Measurements from ENCODE around the gene MORN3.
"Not testable (repeated sequence)": the region's sequence is repeated elsewhere in the genome, so short reads cannot be mapped to it uniquely, and the experiment has no call there.

The MORN3 gene

DNA sequence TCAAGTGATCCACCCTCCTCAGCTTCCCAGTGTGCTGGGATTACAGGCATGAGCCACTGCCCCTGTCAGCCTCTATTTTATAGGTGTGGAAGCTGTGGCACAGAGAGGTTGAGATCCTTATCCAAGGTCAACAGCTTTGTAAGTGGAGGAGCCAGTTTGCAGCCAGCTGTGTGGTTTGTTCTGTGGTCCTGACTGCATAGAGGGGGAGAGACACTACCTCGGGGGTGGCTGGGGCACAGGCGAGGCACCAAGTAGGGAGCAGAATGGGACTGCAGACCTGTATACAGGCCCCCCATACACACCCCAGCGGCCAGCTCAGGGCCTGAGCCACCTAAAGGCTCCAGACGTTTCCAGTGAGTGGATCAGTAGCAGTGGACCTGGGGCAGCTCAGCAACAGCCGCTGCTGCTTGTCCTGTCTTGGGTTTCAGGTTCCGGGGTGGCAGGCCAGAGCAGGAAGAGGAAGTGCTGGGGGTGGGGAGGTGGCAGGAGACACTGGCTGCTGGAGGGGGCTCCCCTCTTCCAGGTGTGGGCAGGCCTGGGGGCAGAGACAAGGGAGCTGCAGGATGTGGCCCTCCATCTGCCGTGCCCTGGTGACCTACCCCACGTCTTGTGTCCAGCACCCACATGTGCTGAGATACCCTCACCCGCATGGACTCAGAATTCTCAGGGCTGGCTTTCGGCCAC is 32.1 kb downstream of the MORN3 start:
- no peak for DNase-seq

DNA sequence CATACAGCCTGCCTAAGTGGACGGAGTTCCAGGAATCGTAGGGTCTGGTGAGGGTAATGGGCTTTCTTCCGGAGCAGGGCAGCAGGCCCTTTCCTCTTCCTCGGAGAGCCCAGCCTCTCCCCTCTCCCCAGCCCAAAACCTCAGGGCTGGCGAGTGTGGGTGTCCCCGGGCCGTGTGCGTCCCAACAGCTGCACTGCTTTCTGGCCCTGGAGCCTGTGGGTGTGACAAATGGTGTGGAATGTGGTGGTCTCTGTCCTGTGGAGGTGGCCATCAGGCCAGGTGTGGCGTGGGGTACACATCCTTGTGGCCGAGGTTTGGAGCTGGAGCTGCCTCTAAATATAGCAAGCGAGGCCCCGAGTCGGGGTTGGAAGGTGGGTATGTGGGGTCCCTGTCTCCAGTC is 34.6 kb downstream of the MORN3 start:
- no peak for DNase-seq

DNA sequence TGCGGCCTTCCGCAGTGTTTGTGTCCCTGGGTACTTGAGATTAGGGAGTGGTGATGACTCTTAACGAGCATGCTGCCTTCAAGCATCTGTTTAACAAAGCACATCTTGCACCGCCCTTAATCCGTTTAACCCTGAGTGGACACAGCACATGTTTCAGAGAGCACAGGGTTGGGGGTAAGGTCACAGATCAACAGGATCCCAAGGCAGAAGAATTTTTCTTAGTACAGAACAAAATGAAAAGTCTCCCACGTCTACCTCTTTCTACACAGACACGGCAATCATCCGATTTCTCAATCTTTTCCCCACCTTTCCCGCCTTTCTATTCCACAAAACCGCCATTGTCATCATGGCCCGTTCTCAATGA is 35.6 kb downstream of the MORN3 start:
- DNase-seq = not testable (repeated sequence)

DNA sequence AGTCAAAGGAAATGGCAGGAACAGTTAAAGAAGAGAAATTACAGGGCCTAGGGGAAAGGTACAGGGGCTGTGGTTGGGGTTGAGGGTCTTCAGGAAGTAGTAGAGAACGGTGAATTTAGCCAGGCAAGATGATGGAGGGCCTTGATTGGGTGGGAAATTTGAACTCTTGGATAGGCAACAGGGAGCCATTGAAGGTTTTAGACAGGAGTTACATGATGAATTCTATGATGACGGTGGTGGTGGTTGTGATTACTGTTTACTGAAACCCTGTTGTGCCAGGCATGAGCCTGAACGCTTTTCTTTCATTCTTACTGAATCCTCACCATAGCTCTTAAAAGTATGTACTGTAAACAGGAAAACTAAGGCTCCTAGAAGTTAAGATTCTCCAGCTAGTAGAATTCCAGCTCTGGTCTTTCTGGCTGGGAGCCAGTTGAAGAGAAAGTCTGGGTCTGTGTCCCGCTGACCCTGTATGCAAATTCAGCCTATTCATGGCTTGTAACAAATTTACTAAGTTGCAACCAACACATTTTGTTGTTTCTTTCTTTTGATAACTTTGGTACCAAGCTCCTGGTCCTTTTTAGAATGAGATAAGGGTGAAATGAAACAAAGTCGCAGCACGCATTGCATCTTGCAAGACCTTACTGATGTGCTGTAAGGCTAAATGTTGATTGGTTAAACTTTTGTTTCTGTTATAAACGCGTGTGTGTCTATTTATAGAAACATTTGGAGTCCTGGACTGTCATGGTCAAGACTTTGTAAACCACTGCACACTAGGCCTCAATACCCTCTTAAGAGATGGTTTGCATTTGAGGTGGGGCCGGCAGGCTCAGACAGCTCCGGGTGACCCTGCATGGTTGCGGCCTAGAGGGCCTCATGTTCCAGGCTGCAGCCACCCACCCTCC is 37.1 kb downstream of the MORN3 start:
- no peak for DNase-seq

DNA sequence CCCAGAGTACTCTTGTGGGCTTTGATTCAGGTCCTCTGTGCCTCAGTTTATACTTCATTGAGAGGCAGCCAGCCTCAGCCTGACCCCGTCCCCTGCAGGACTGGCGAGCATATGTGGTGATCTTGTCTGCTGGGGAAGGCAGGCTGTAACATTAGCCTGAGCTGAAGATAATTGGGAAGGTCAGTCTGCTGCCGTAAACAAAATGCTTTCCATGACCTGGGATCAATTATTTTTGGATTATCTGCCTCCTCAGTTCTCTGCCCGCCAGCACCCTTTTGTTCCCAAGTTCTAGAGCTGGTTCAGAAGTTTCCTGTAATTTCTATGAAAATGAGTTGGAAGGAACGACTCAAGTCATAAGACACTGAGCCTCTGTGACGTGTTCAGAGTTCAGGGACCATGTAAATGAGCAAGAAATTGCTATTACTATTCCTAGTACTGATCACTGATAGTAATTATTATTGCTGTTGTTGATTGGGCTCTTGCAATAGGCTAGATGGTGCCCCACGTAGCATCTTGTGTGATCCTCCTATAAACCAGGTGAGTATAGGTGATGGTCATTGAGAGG is 38.6 kb downstream of the MORN3 start:
- no peak for DNase-seq

DNA sequence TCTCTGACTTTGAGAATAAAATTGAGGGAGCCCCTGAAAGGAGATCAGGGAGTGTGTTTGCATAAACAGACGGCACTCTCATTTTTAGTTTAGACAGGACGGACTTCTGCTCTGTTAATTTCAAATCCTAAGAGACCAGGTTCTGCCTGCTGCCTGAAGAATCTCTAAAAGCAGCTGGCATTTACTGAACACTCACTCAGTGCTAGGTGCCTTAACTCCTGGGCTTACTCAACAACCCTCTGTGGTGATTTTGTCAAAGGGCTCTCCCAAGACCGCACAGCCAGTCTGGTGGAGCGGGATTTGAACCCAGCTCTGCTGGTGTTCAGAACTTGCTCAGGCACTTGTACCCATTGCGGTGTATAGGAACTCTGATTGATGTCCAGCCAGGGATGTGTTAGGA is 40.9 kb downstream of the MORN3 start:
- DNase-seq = no peak

DNA sequence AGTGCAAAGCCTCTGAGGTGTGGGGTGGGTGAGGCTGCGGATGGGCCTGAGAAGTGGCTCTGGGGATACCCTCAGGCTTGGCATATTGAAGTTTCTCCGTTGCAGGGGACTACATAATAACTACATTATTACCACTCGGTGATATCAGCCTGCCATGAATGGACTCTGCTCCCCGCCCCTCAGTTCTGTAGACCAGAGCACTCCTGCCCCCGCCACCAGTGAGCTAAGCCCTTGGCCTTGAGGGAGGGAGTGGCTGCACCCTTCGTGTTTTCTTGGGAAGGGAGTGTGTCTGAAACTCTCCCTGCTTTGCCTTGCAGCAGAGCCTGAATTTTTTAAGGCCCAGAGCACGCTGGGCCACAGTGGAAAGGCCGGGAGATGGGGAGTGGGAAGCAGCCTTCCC is 41.4 kb downstream of the MORN3 start:
- DNase-seq = no peak

DNA sequence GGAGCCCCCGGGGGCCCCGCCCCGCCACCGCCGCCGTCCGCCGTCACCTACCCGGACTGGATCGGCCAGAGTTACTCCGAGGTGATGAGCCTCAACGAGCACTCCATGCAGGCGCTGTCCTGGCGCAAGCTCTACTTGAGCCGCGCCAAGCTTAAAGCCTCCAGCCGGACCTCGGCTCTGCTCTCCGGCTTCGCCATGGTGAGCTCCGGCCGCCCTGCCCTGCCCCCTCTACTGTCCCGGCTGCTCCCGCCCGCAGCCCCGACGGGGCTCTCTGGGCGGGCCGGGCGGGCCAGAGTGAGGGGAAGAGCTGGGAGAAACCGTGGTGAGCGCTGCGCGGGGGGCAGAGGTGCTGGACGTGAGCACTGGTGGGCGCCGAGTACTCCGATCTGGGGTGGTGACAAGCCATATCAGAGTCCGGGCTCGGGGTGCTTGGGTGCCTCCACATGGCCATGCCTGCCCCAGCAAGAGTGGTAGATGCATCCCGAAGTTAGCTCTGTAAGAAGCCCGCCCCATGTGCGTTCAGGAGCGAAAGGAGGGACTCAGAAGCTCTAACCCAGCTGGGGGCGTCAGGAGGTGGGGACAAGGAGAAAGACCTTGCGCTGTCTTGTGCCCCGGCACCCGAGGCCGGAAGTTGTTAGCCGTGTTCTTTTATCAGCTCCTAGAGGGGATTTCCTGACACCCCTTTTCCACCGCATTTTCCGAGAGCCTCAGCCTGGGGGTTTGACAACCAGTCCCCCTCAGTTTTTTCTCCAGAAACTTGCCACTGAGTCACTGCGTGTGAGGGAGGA is 42.4 kb downstream of the MORN3 start:
- DNase-seq = no peak

DNA sequence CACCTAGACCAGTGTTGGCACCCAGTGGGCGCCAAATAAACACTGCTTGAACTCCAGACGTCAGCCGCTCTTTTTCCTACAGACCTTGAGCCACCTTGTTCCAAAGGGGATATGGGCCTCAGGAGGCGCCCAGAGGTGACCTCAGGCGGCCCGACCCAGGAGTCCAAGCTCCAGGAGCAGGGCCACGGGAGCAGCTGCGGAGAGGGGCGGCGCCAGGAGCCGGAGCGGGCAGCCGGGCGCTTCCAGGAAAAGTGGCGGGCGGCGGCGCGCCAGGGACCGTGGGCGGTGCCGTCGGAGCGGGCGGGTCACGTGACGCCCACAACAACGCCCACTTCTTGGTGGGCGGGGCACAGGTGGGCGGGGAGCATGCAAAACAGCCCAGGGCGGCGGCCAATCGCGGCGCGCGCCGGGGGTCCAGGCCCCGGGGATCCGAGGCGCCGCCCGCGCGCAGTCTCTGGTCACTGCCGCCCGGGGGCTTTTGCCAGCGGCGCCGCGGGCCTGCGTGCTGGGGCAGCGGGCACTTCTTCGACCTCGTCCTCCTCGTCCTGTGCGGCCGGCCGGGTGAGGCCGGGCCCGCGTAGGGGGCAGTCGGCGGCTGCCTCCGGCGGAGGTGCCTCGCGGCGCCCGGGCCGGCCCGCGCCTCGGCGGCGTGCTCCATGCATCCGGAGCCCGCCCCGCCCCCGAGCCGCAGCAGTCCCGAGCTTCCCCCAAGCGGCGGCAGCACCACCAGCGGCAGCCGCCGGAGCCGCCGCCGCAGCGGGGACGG is 43.2 kb downstream of the MORN3 start, which contains the start of gene ORAI1:
ORAI1 (plus strand) TSS at position 444 of the 766 bp plus-strand sequence.
- DNase-seq = peak; percentile 10 to 22

DNA sequence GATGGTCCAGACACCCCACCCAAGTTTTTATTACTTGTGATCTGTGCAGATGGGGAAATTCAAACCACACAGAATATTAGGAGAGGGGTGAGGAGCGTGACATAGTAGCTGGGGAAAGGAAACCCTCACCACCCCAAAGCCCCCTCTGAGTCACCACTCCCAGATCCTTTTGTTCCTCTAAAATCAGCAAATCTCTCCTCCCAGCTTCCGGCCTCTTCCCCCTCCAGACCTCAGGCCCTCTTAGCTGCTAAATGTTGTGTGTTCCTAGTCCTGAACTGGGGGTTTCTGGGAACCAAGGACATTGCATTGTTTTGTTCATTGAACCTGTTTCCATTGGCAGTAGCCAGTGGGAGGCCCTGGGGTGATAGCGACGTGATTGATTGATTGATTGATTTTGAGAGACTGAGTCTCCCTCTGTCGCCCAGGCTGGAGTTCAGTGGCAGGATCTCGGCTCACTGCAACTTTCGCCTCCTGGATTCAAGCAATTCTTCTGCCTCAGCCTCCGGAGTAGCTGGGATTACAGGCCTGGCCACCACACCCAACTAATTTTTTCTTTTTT is 49.0 kb downstream of the MORN3 start:
- DNase-seq = no peak

DNA sequence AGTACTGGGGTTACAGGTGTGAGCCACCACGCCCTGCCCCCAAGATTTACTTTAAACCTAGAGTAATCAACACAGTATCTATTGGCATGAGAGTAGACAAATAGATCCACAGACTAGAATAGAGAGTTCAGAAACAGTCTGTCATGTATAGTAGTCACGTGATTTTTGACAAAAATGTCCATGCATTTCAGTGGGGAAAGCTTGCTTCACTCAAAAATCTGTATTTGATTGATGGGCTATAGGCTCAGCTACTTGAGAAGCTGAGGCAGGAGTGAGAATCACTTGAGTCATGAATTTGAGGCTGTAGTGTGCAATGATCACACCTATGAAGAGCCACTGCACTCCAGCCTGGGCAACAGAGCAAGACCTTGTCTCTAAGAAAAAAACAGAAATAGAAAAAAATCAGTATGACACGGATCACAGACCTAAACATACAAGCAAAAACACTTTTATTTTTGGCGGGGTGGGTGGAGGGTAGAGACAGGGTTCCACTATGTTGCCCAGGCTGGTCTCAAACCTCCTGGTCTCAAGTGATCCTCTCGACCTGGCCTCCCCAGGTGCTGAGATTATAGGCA is 50.7 kb downstream of the MORN3 start:
- no peak for DNase-seq

DNA sequence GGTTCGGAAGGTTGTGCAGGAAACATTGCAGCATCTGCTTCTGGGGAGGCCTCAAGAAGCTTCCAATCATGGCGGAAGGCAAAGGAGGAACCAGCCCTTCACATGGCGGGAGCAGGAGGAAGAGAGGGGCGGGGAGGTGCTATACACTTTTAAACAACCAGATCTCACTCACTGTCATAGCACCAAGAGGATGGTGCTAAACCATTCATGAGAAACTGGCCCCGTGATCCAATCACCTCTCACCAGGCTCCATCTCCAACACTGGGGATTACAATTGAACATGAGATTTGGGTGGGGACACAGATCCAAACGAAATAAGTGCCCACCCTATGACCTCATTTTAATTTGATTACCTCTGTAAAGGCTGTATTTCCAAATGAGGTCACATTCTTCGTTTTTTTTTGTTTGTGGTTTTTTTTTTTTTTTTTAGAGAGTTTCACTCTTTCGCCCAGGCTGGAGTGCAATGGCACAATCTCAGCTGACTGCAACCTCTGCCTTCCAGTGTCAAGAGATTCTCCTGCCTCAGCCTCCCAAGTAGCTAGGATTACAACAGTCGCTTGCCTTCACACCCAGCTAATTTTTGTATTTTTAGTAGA is 54.5 kb downstream of the MORN3 start:
- no peak for DNase-seq

DNA sequence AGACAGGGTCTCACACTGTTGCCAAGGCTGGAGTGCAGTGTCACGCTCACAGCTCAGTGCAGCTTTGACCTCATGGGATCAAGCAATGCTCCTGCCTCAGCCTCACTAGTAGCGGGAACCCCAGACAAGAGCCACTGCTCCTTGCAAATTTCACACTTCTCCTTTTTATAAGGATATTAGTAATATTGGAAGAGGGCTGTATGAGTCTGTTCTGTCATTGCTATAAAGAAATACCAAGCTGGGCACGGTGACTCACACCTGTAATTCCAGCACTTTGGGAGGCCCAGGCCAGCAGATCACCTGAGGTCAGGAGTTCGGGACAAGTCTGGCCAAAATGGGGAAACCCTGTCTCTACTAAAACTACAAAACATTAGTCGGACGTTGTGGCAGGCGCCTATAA is 56.0 kb downstream of the MORN3 start:
- no peak for DNase-seq

DNA sequence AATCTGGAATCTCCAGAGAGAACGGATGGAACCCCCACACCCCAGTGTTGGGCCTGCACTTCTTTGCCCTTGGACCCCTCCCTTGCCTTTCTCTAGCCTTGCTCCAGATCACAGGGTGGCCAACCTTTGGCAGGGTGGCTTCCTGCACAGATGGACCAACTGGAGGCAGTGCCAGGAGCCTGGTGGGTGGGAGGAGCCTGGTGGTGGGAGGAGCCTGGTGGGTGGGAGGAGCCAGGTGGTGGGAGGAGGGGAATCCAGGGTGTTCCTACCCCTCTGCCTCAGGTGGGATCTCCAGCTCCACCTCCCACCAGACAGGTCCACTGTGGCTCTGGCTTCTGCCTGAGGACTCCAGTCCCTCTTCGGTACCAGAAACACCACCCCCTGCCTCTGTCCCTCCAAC is 58.1 kb downstream of the MORN3 start:
- DNase-seq = no peak

DNA sequence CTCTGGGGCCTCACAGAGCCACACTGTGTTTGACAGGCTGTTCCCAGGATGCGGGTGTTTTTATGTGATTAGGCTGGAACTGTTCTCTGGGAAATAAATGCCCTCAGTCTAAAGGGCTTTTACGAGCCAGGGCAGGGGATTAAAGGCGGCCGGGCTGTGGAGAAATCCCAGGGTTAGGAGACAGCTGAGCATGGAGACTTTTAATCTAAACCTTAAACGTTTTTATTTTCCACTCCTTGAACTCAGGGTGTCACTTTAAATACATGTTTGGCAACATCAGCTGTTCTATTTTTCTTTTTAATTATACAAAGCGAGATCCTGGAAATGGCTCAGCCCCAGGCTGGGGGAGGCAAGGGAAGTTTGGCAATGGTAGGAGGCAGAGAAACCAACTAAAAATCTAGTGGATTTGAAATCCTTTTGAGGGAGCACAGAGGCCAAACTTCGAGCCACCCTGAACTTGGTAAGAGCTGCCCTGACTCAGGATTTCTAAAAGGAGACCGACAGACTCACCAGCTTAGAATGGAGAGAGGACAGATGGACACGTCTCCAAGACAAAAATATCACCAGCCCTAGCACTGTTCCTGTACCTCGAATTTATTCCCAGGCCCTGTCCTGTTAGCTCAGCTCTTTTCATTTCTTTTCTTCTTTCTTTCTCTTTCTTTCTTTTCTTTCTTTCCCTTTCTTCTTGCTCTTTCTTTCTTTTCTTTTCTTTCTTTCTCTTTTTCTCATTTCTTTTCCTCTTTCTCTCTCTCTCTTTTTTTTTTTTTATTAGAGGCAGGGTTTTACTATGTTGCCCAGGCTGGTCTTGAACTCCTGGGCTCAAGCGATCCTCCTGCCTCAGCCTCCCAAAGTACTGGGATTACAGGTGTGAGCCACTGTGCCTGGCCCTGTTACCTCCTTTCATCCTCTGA is 59.0 kb downstream of the MORN3 start:
- DNase-seq = no peak

DNA sequence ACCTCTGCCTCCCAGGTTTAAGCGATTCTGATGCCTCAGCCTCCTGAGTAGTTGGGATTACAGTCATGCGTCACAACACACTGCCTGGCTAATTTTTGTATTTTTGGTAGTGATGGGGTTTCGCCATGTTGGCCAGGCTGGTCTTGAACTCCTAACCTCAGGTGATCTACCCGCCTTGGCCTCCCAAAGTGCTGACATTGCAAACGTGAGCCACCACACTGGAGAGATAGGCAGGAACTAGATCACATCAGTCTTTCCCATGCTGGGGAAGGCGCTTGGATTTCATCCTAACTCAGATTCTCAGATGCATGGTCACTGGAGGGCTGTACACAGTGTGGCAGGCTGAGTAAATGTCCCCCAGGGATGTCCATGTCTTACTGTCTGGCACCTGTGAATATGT is 61.2 kb downstream of the MORN3 start:
- no peak for DNase-seq

DNA sequence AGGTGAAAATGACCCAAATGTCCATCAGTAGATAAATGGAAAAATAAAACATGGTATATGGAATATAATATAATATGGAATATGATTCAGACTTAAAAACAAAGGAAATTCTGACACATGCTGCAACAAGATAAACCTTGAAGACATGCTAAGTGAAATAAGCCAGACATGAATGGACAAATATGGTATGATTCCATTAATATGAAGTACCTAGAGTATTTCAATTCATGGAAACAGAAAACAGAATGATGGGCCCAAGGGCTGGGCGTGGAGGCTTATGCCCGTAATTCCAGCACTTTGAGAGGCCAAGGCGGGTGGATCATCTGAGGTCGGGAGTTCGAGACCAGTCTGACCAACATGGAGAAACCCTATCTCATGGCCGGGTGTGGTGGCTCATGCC is 65.9 kb downstream of the MORN3 start:
- no peak for DNase-seq

DNA sequence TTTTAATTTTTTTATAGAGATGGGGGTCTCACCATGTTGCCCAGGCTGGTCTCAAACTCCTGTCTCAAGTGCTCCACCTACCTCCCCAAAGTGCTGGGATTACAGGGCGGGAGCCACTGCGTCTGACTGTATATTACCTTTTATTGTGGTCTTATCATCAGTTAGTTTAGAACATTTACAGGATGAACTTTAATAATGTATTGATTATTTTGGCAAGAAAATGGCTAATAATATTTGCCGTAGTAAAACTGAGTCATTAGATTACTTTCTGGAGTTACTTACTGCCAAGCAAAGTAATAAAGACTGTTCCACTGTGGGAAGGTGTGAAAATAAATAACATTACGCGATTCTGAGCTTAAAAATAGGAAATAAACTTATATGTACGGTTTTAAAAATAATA is 66.7 kb downstream of the MORN3 start:
- DNase-seq = no peak

DNA sequence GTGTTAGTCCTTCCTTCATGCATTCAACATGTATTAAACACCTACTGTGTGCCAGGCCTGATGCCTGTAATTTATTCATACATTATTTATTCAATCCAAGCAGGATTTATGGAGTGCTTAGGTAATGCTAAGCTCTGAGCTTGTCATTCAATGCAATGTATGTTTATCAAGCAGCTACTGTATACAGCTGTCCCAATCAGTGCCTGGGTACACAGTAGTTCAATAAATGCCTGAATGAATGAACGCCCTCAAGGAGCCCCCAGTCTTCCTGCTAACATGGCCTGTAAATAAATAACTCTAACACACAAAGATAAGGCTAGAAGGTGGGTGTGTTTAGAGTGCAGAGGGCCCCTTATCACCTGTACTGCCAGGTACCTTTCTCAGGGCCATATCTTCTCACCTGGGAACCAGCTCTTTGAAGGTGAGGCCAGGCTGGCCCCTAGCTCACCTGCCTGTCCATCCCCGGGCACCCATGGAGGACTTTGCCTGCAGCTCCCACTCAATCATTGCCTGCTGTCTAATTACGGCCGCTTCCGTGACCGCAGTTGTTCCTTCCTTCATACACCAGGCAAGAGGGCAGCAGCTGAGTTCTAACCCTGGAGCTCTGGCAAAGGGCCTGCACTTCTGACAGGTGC is 68.6 kb downstream of the MORN3 start:
- DNase-seq = no peak

All from cerebellar nuclear complex (tissue), 1 donor.